GM19438 (cell line): ENCODE measurements around the gene MED25.

ENCODE experiments used
- ATAC-seq: cut with Tn5 transposase; IDR thresholded peaks from one replicate; pipeline ENCODE4 v1.9.1; 2021; ENCODE audit warnings: low read depth; ENCODE audit not compliant: unreplicated experiment

MED25 gene

GRCh38 chr19:49795615-49796014 lies 22.5 kb upstream of the MED25 start:
- no peak for ATAC-seq

DNA sequence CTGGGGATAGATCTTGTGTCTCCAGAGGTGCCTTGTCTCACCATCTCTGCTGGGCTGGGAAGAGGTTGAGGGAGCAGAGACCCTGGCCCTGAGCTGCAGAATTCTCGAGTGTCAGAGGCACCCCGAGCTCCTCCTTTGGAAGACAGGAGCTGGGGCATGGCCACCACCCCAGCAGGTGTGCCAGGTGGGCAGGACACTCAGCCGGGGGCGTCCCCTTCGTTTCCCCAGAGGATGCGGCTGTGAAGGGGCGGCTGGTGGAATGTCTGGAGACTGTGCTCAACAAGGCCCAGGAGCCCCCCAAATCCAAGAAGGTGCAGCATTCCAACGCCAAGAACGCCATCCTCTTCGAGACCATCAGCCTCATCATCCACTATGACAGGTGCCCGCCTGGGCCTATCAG lies 19.5 kb upstream of the MED25 start:
- no peak for ATAC-seq

- no peak for ATAC-seq
These were observed 18.8 kb upstream of the MED25 start for GRCh38 chr19:49799271-49799797.

DNA sequence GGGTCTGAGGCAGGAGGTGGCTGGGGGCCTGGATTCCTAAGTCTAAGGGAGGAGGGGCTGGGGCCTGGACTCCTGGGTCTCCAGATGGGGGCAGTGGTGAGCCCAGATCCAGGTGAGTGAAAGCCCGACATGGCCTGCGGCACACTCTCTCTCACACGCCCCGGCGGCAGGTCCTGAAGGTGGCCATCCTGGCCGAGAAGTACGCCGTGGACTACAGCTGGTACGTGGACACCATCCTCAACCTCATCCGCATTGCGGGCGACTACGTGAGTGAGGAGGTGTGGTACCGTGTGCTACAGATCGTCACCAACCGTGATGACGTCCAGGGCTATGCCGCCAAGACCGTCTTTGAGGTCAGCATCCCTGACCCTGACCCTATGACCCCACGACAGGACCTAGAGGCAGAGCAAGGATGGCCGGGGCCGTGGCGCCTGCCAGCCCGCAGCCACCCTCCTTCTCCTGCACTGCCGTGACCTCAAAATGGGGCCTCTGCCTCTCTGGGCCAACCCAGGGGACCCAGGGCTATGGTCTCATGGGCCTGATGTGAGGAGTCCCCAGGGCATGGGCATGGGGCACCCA lies 18.2 kb upstream of the MED25 start:
- no peak for ATAC-seq

DNA sequence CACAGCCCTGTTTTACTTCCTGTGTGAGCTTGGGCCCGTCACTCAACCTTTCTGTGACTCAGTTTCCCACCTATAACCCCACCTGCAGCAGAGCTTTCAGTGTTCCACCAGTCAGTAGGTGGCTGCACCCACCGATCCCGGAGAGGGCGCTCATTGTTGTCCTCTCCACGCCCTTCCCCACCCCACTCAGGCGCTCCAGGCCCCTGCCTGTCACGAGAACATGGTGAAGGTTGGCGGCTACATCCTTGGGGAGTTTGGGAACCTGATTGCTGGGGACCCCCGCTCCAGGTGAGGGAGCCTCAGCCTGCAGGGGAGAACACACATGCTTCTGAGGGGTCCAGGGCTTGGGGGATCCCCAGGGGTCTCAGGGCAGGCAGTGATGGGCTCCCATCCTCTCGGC lies 17.3 kb upstream of the MED25 start:
- no peak for ATAC-seq

- no peak for ATAC-seq
These were observed 16.6 kb upstream of the MED25 start for GRCh38 chr19:49801401-49801888.

DNA sequence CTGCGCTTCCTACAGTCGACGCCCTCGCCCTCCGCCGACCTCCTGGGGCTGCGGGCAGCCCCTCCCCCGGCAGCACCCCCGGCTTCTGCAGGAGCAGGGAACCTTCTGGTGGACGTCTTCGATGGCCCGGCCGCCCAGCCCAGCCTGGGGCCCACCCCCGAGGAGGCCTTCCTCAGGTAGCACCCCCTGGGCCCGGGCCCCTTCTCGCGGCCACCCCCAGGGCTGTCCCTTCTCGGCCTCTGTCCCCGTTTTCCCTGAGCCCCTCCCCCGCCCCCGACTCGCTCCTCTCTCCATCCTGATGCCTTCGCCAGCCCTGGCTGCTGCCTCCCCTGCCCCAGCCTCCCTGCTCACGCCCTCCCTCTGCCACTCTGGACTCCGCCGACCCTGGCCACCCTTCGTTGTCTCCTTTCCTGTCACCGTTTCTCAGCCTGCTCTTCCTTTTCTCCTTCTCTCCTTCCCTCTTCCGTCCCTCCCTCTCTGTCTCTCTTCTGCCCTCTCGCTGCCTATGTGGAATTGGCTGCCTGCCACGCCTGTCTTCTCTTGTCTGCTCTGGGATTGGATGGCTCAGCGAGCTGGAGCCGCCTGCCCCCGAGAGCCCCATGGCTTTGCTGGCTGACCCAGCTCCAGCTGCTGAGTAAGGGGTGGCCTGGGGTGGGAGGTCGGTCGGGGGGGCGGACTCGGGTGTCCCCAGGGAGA lies 16.0 kb upstream of the MED25 start:
- ATAC-seq, result no peak

GRCh38 chr19:49802836-49803528 lies 15.1 kb upstream of the MED25 start:
- no peak for ATAC-seq

DNA sequence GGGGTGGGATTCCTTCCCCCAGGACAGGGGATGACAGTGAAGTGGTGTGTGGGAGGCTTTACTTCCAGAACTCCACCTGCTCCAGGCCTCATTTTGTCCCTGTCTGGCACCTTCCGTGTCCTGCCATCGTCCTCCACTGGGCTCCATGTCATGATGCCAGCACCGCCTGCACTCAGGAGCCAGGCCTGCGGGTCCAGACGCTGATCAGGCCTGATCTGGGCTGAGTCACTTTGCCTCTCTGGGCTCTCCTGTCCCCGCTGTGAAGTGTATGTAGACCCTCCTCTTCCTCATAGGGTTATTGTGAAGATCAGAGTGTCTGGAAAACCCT lies 14.6 kb upstream of the MED25 start:
- no peak for ATAC-seq

GRCh38 chr19:49805822-49806619 lies 12.1 kb upstream of the MED25 start:
- no peak for ATAC-seq

GRCh38 chr19:49806620-49806959 lies 11.5 kb upstream of the MED25 start:
- ATAC-seq, result no peak

GRCh38 chr19:49807058-49807903 lies 10.8 kb upstream of the MED25 start:
- no peak for ATAC-seq

GRCh38 chr19:49807904-49808675 lies 10.0 kb upstream of the MED25 start:
- no peak for ATAC-seq

GRCh38 chr19:49808711-49809159 lies 9.4 kb upstream of the MED25 start:
- no peak for ATAC-seq

GRCh38 chr19:49809160-49809940 lies 8.7 kb upstream of the MED25 start:
- ATAC-seq, result no peak

GRCh38 chr19:49809941-49810389 lies 8.1 kb upstream of the MED25 start:
- no peak for ATAC-seq

DNA sequence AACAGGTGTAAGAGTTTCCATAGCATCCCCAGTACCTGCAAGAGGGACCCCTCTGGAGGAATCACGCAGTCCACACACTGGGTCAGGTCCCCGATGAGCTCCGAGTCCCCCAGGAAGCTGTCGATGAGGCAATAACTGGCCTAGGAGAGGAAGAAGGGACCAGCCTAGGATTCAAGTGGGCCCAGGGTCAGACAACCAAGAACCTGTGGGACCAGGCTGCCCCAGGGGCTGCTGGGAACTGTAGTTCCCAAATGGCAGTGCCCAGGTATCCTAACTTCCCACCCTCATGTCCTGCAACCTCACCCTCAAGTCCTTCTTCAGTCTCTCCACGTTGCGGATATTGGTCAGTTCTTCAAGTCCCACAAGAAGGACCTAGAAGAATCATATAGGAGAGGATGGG lies 6.8 kb upstream of the MED25 start:
- no peak for ATAC-seq

DNA sequence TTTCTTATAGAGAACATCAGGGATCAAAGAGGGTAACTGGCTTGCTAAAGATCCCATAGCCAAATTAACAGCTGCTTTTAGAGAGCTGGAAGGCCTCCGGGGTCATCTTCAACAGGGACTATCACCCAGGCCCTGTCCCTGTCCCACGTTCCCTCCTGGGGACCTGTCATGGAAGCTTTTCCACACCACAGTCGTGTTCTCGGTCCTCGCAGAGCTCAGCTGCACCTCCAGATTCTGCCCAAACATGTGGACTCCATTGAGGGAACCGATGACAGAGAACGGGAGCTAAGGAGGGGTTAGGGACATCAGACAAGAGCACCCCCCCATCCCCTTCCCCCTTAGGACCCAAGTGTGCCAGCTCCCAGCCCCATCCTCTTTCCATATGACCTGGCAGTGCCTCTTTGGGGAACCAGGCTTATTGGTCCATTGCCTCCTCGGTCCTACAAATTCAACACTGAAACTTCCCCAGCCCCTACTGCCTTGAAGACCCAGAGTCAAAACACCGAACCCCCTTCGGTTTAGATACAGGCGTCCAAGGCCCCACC lies 5.6 kb upstream of the MED25 start:
- ATAC-seq, result no peak
